AG08395 (cell line): Measurements from ENCODE around the gene TTBK1.

Experiments used
- DNase-seq: peaks from one replicate; pipeline ENCODE4 v3.0.0; 2012; ENCODE audit warnings: mixed read lengths, low spot score

TTBK1 gene

DNA sequence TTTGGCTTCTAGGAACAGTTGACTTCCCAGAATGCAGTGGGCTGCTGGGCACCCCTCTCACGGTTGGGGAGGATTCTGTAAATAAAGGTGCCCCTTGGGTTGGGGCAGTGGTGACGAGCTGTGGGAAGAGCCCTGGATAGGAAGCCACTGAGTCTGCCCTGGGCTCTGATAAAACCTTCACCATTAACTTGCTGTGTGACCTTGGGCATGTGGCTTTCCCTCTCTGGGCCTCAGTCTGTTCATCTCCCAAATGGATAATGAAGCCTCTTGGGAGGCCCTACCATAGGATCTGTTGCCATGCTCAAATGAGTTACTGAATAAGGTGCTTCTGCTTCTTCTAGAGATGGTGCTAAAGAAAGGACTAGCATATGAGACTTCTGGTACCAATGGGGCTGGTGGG is 61.6 kb downstream of the TTBK1 start:
- no peak for DNase-seq

DNA sequence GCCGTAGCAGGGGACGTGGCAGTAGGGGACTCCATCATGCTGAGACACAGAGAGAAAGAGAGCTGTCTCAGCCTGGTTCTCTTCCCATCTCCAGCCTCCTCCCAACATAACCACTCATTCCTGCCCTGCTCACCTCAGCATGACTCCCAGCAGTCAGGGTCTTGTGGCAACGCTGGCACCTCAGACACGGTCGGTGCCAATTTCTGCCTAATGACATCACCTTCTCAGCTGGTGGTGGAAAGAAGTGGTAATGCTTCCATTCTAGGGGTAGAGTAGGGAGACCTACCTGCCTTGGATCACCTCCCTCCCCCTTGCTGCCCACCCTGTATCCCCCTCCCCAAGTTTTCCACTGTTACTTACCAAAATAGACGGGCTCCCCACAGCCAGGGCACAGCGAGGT is 62.8 kb downstream of the TTBK1 start:
- peak; percentile 1 for DNase-seq

DNA sequence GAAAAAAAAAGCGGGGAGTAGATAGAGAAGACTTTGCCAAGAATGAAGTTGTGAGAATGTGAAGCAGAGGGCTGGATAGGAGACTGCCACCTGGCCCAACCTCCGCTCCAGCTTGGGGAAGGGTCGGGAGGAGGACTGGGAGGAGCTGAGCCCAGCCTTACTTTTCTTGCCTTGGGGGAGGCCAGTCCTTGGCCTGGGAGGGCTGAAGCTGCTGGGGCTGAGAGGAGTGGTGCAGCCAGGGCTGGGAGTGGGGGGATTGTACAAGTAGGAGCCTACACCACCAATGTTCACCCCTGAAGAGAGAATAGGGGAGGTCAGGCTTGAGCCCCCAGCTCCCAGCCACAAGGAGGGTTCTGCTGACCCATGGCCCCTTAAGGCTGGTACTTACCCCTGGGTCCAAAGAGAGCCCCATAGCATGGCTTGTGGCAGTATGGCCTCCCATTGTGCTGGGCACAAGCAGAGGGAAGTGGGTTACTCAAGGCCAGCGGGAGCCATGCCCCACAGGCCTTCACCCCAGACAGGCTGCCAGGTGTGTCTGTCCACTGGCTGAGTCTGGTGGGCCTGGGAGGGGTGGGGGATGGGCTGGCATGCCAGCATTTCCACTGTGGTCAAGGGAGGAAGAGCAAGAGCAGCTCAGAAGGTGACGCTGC is 64.3 kb downstream of the TTBK1 start:
- DNase-seq, result no peak

DNA sequence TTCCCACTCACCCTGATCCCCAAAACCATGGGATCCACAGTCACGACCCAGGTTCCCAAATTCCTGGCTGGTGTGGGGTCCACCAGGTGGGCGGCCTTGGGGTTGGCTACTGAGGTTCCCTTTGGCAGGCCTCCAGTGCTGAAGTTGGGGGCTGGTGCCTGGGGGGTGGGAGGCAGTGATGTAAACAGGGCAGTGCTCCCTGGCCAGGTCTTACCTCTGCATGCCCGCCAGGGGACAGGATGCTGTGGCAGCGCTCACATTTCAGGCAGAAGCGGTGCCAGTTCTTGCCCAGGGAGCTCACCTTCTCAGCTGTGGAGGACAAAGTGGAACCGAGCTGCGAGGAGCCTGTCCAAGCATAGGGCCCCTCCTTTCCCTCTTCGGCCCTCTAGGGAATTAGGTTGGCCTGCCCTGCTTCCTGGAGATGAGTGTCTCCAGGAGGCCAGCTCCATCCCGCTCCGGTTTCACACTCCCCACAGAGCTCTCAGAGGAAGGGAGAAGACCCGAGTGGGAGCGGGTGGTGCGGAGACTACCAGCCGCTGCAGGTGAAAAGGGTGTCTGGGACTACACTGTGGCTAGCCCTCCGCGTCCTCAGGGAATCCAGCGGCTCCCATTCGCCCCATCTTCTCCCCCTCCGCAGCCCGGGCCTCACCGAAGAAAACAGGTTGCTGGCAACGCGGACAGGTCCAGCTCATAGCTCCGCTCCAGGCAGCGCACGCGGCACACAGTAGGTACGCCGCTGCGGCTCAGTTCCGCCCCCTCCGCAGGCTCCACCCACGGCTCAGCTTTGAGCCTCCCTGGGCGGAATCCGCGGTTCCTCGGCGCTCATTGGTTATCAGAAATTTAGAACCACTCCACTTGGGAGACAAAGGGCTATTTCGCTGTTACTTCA is 65.1 kb downstream of the TTBK1 start, which contains the start of gene CRIP3:
CRIP3 (minus strand) TSS at position 726 of the 889 bp plus-strand sequence; CDS start at position 692, 34 bp downstream.
- peak; percentile 76 for DNase-seq

DNA sequence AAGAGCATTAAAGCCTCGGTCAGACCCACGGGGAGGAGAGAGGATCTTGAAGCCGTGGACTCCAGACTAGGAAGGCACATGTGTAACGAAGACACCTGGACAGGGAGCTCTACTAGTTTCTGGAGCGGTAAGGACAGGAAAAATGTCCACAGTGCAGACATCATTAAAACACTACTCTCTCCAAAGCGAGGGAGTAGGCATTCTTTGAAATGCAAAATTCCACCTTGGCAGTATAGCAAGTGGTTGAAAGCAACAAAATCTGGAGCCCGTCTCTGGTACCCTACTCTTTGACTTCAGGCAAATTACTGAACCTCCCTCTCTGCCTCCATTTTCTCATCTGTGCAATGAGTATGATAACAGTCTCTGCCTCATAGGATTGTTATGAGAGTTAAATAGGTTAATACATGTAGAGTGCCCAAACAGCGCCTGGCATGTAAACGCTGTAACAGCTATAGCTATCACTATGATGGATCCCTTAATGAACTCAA is 65.8 kb downstream of the TTBK1 start:
- DNase-seq, result no peak

DNA sequence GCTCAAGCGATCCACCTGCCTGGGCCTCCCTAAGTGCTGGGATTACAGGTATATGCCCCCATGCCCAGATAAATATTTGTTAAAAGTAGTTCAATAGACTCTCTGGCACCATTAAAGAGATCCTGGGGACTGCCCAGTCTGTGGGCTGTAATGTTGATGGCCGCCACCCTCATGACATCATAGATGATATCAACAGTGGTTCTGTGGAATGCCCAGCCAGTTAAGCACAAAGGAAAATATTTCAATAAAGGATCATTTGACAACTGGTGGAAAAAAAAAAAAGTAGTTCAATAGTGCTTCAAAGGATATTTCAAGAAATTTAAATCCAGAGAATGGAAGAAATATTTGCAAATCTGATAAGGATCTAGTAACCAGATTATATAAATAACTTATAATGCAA is 66.9 kb downstream of the TTBK1 start:
- DNase-seq, result no peak

DNA sequence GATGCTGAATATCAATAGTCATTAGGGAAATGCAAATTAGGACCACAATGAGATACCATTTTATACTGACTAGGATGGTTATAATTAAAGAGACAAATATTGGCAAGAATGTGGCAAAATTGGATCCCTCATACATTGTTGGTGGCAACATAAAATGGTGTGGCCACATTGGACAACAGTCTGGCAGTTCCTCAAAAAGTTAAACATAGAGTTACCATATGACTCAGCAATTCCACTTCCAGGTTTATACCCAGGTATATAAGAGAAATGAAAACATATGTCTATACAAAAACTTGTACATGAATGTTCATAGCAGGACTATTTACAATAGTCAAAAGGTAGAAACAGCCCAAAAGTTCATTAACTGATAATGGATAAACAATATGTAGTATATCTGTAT is 67.3 kb downstream of the TTBK1 start:
- DNase-seq, result no peak

DNA sequence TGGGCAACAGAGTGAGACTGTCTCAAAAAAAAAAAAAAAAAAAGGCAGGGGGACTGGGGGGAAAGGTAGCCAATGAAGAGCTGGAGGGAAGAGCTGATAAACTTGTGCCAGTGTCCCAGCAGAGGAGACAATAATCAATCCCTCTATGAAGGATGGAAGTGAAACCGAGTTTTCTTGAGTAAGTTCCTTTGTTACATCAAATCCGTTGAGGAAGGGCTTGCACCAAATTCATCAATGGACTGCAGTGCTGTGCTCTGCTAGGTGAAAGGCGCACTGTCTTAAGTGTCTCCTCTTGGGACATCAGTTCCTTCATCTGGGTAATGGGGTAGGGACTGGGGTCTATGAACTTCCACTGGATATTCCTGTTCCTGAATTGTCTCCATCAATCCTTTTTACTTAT is 68.4 kb downstream of the TTBK1 start:
- no peak for DNase-seq

DNA sequence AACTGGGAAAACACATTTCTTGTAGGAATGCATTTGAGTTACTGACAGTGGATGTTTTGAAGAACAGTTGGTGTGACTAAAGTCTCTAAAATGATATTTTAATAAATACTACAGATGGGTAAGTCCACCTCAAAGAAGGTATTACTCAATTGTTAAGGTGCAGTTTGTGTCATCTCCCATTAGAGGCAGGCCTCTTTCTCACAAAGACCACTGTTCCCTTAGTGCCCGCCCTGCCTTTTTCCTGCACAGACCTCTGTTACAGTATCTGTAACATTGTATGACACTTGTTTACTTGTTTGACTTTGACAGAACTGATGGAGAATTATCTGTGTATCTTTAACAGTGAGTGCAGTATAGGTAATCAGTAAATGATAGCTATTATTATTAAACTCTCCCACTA is 70.5 kb downstream of the TTBK1 start:
- DNase-seq, result no peak

DNA sequence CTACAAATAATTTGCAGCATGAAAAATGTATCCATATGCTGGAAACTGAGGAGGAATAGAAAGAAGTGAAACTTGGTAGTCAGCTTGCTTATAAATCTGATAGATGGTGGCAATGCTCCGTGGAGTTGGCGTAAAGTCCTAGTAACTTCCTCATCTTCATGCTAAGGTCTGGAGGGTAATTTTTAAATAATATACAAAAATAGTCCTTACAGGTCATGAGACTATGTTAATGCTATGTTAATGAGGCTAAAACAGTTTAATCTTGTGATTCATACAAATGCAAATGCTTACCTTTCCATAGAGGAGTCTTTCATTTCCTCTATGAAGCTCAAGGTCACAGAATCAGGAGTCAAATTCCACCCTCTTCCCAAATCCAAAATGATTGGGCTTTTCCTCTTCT is 74.7 kb downstream of the TTBK1 start:
- DNase-seq, result no peak

DNA sequence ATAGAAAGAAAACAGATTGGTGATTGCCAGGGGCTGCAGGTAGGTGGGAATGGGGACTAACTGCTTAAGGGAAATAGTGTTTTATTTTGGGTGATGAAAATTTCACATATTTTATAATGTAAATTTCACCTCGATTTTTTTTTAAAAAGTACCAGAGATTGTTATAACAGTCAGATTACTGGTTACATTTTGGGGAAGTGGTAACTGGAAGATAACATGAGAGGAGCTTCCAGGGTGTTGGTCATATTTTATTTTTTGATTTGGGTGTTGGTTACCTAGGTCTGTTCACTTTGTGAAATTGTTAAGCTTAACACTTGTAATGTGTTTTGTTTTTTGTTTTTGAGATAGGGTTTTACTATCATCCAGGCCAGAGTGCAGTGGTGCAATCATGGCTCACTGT is 82.6 kb downstream of the TTBK1 start:
- no peak for DNase-seq

DNA sequence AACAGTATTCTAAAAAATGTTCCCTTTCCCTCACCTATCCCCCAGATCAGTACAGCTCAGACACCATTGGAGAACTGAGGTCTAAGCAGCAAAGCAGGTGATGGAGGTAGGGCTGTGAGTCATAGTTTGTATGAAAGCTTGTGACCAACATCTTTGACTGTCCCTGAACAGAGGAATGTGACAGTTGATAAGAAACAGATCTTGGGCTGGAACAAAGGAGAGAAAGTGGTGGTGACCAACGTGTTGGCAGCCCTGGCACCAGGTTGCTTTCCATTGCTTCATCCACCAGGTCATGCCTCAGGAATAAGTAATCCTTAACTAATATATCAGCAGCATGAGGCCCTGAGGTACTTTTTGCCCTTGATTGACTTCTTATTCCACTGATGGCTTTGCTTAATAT is 85.2 kb downstream of the TTBK1 start:
- no peak for DNase-seq

DNA sequence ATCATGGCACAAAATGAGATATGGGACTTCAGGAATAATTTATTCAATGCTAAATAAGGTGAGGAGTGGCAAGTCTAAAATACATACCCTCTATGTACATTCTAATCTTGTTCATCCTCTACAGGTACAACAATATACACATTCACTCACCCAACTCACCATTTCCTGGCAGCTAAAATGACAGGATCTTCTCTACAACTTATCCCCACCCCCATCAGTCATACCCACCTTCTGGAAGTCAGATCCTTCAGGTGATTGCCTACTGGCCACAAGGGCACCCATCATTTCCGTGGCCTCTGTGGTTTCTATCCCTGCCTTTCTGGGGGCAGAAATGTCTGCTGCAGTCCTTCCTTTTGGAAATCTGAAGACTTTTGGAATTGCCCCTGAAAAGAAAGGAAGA is 88.2 kb downstream of the TTBK1 start:
- no peak for DNase-seq

DNA sequence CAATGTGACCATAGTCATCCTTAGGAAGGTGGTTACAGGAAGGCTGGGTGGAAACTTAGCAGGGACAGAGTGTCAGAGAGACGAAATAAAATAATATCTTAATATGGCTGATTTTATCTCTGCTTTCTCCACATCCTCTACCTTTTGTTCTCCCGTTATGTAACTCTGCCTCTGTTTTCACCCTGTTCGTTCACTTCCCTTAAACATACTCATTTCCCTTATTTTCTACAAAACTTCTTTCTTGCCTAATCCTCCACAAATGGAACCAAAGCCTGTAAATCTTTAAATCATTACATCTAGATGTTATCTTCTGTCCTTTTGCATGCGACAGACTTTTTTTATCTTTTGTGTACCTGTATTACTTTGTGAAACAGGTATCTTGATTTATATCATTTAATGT is 88.6 kb downstream of the TTBK1 start:
- DNase-seq, result no peak

DNA sequence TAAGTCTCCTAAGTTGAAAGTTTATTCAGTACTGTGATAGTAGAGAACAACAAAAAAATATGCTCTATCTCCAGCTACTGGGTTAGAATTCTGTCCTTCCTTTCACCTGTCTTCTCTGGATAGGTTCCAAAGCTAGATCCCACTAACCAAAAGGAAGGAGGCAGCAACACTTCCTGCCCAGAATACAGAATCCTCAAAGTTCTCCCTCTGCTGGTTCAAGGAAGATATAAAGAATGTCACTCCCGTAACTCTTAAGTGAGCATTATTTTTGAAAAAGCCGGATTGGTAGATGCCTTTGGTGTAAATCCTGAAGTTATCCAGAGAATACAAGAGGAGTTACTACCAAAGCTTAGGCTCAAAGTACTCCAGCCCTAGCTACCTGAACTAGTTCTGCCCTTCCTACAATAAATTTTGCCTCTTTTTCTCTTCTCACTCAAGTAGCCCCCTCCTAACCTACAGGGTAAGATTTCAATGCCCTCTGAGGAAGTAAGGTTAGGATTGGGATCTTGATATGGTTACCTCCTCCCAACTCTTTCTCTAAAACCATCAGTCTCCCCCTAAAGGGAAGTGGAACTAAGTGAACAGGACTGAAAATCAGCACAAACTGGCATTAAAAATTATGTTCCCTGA is 91.3 kb downstream of the TTBK1 start:
- DNase-seq, result peak; percentile 71

DNA sequence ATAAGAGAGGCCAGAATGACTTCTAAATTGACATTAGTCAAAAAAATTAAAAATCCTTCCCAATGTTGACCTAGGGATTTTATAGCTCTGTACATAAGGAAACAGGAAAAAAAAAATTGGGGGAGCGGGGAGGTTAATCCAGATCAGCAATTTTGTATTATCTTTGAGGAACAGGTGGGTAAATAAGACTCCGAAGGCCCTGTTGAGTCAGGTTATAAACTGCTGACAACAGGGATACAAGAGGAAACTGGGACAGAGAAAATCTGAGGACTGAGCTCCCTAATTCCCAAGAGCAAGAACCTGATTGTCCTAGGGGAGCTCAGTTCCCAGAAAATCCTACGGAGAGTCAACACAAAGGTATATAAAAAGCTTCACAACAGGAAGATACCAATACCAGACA is 92.2 kb downstream of the TTBK1 start:
- DNase-seq, result no peak

DNA sequence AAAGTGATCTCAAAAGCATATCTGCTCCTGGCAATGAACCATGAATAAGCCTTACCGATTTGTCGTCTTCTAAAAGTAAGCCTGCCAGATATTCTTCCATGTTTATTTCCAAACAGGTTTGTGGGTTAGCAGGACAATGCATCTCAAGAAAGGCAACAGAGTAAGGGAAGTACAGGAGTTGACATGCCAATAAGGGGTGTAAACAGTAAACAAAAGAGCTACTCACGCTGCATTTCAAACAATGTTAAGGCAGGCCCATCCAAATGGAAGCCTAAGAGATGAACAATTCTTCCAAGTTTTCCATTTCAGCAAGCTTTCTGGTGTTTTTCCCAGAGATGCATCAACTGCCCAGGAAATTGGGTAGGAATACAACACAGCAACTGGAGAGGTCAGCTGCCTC is 93.1 kb downstream of the TTBK1 start:
- no peak for DNase-seq
